Immature natural killer cell (primary cell): ENCODE data around the gene KAT8. TPM values are rescaled to one million over a fixed set of nuclear protein-coding genes. Genes with fewer than 3 reads are reported as not detected.

Experiments used
- DNase-seq, 3 donors: peaks; one replicate each; pipeline ENCODE4 v3.0.0; 2022; ENCODE audit warnings: mixed read lengths in 1 of 3
- H3K27ac Mint-ChIP-seq, 6 donors: one replicate each; pipeline ENCODE4 v1.8.0; 2020; ENCODE audit warnings: mixed read lengths in 6 of 6, mild to moderate bottlenecking in 5 of 6, inconsistent platforms in 4 of 6, moderate library complexity in 3 of 6
- H3K27me3 Mint-ChIP-seq, 3 donors: one replicate each; pipeline ENCODE4 v1.8.0; 2020 to 2021; ENCODE audit warnings: low read depth in 3 of 3, mild to moderate bottlenecking in 3 of 3, mixed read lengths in 3 of 3, moderate library complexity in 3 of 3, inconsistent platforms in 1 of 3
- H3K36me3 Mint-ChIP-seq, 3 donors: one replicate each; pipeline ENCODE4 v1.8.0; 2020; ENCODE audit warnings: mixed read lengths in 3 of 3, inconsistent platforms in 2 of 3, mild to moderate bottlenecking in 2 of 3
- H3K4me1 Mint-ChIP-seq, 2 donors: one replicate each; pipeline ENCODE4 v1.8.0; 2020; ENCODE audit warnings: inconsistent platforms in 2 of 2, mild to moderate bottlenecking in 2 of 2, mixed read lengths in 2 of 2, moderate library complexity in 1 of 2
- H3K4me3 Mint-ChIP-seq, 5 donors: one replicate each; pipeline ENCODE4 v1.8.0; 2020; ENCODE audit warnings: mild to moderate bottlenecking in 5 of 5, mixed read lengths in 5 of 5, inconsistent platforms in 3 of 5, moderate library complexity in 3 of 5
- H3K9me3 Mint-ChIP-seq, 6 donors: one replicate each; pipeline ENCODE4 v1.8.0; 2020; ENCODE audit warnings: mild to moderate bottlenecking in 6 of 6, mixed read lengths in 6 of 6, inconsistent platforms in 4 of 6, moderate library complexity in 3 of 6
- polyA plus RNA-seq, 3 donors: library from polyadenylated mRNA; unstranded; fragments of 300-500 nt; fragmentation: Illumina TruSeq; gene quantifications; one replicate each; pipeline ENCODE4 v1.2.3, GENCODE V29; 2021

KAT8 gene
- polyA plus RNA-seq: 10 to 100 TPM; 29.4 to 53.9 (median 32.6) TPM

GRCh38 chr16:31117384-31118222 lies at the start of gene KAT8:
KAT8 (plus strand) TSS chr16:31117664; CDS start chr16:31117682, 18 bp downstream.
- Mint-ChIP-seq H3K36me3 (peaks cover 0 to 19% (median 12%) of the 10 kb centered on the region in 3 donors), H3K4me3 (peak within 1 kb of the TSS; percentile 78 to 95 (median 89)), H3K27me3 (peaks cover 2 to 7% (median 4%) of the 10 kb centered on the region in 3 donors), H3K27ac (peak within 1 kb of the TSS; percentile 85 to 94 (median 90)), H3K4me1 (peaks cover 12 to 18% of the 10 kb centered on the region in 2 donors), H3K9me3 (no peaks in the 10 kb centered on the region)
- DNase-seq: peak; percentile 95 to 97 (median 97)

GRCh38 chr16:31071861-31072260 lies 45.6 kb upstream of the KAT8 start:
- peak overlapping the region; percentile 85 to 95 (median 90) for H3K27ac Mint-ChIP-seq
- peaks cover 2 to 18% (median 17%) of the 10 kb centered on the region in 3 donors for H3K27me3 Mint-ChIP-seq
- H3K36me3 Mint-ChIP-seq: peaks cover 0 to 3% (median 0%) of the 10 kb centered on the region in 3 donors
- no peak for DNase-seq
- H3K9me3 Mint-ChIP-seq: no peaks in the 10 kb centered on the region
- H3K4me3 Mint-ChIP-seq: peak overlapping the region; percentile 94 to 96 (median 95)
- H3K4me1 Mint-ChIP-seq: peaks cover 45 to 60% of the 10 kb centered on the region in 2 donors

- no peak for DNase-seq
- H3K4me1 Mint-ChIP-seq: peaks cover 43 to 53% of the 10 kb centered on the region in 2 donors
- peaks cover 0 to 3% (median 0%) of the 10 kb centered on the region in 3 donors for H3K36me3 Mint-ChIP-seq
- H3K9me3 Mint-ChIP-seq: no peaks in the 10 kb centered on the region
- peak overlapping the region; percentile 94 to 96 (median 95) for H3K4me3 Mint-ChIP-seq
- peaks cover 2 to 18% (median 17%) of the 10 kb centered on the region in 3 donors for H3K27me3 Mint-ChIP-seq
- H3K27ac Mint-ChIP-seq: peak overlapping the region; percentile 85 to 95 (median 90)
Observed at GRCh38 chr16:31072540-31073141, 44.8 kb upstream of the KAT8 start.

- peaks cover 48 to 49% of the 10 kb centered on the region in 2 donors for H3K4me1 Mint-ChIP-seq
- peaks cover 0 to 8% (median 4%) of the 10 kb centered on the region in 3 donors for H3K36me3 Mint-ChIP-seq
- H3K27ac Mint-ChIP-seq: peak overlapping the region; percentile 95 to 99 (median 97)
- peak; percentile 85 to 86 (median 85) for DNase-seq
- peaks cover 2 to 18% (median 17%) of the 10 kb centered on the region in 3 donors for H3K27me3 Mint-ChIP-seq
- no peaks in the 10 kb centered on the region for H3K9me3 Mint-ChIP-seq
- H3K4me3 Mint-ChIP-seq: peak overlapping the region; percentile 94 to 96 (median 95)
Observed at GRCh38 chr16:31073142-31073969, 44.1 kb upstream of the KAT8 start.

- Mint-ChIP-seq H3K4me1 (peaks cover 45 to 50% of the 10 kb centered on the region in 2 donors), H3K9me3 (no peaks in the 10 kb centered on the region), H3K27me3 (peaks cover 4 to 20% (median 15%) of the 10 kb centered on the region in 3 donors), H3K27ac (peak within 1 kb of the TSS; percentile 95 to 99 (median 97)), H3K36me3 (peaks cover 0 to 8% (median 4%) of the 10 kb centered on the region in 3 donors), H3K4me3 (peak within 1 kb of the TSS; percentile 94 to 96 (median 95))
- DNase-seq: peak; percentile 96 to 97 (median 97)
Observed at GRCh38 chr16:31073970-31074813, 43.3 kb upstream of the KAT8 start, which contains the start of the genes ZNF646 and ZNF668. ZNF646 (plus strand) TSS chr16:31074422; CDS start chr16:31076325, 1,903 bp downstream. ZNF668 (minus strand) TSS chr16:31074240; CDS start chr16:31064459, 9,781 bp downstream.

- Mint-ChIP-seq H3K36me3 (peaks cover 0 to 8% (median 4%) of the 10 kb centered on the region in 3 donors), H3K27ac (peak overlapping the region; percentile 95 to 99 (median 97)), H3K4me1 (peaks cover 47 to 52% of the 10 kb centered on the region in 2 donors), H3K27me3 (peaks cover 4 to 20% (median 15%) of the 10 kb centered on the region in 3 donors), H3K4me3 (peak overlapping the region; percentile 86 to 96 (median 92)), H3K9me3 (no peaks in the 10 kb centered on the region)
- DNase-seq: no peak
Observed at GRCh38 chr16:31074814-31075183, 42.7 kb upstream of the KAT8 start.

GRCh38 chr16:31076319-31076718 lies 41.1 kb upstream of the KAT8 start:
- Mint-ChIP-seq H3K4me1 (peaks cover 50 to 58% of the 10 kb centered on the region in 2 donors), H3K27me3 (peaks cover 3 to 20% (median 15%) of the 10 kb centered on the region in 3 donors), H3K36me3 (peaks cover 0 to 8% (median 4%) of the 10 kb centered on the region in 3 donors), H3K27ac (peak overlapping the region in 5 of 6 donors; percentile 45 to 99 (median 96)), H3K9me3 (no peaks in the 10 kb centered on the region), H3K4me3 (peak overlapping the region in 2 of 5 donors; percentile 45 to 52)
- DNase-seq: no peak

- Mint-ChIP-seq H3K4me3 (no peak overlapping the region), H3K4me1 (peaks cover 45 to 52% of the 10 kb centered on the region in 2 donors), H3K9me3 (no peaks in the 10 kb centered on the region), H3K27ac (peak overlapping the region in 1 of 6 donors; percentile 48), H3K27me3 (peaks cover 3 to 20% (median 15%) of the 10 kb centered on the region in 3 donors), H3K36me3 (peaks cover 0 to 8% (median 4%) of the 10 kb centered on the region in 3 donors)
- DNase-seq: no peak
Observed at GRCh38 chr16:31077024-31077423, 40.4 kb upstream of the KAT8 start.

- Mint-ChIP-seq H3K4me1 (peaks cover 39 to 49% of the 10 kb centered on the region in 2 donors), H3K9me3 (no peaks in the 10 kb centered on the region), H3K27me3 (peaks cover 3 to 17% (median 11%) of the 10 kb centered on the region in 3 donors), H3K27ac (peak overlapping the region in 2 of 6 donors; percentile 10 to 50), H3K4me3 (peak overlapping the region in 2 of 5 donors; percentile 5 to 6), H3K36me3 (peaks cover 0 to 10% (median 4%) of the 10 kb centered on the region in 3 donors)
- no peak for DNase-seq
Observed at GRCh38 chr16:31077592-31078396, 39.7 kb upstream of the KAT8 start.

- no peaks in the 10 kb centered on the region for H3K9me3 Mint-ChIP-seq
- H3K4me1 Mint-ChIP-seq: peaks cover 36 to 47% of the 10 kb centered on the region in 2 donors
- no peak overlapping the region for H3K4me3 Mint-ChIP-seq
Observed at GRCh38 chr16:31078597-31079341, 38.7 kb upstream of the KAT8 start.

More at GRCh38 chr16:31078597-31079341, 38.7 kb upstream of the KAT8 start:
- Mint-ChIP-seq H3K36me3 (peaks cover 0 to 10% (median 4%) of the 10 kb centered on the region in 3 donors), H3K27me3 (peaks cover 3 to 11% (median 10%) of the 10 kb centered on the region in 3 donors), H3K27ac (peak overlapping the region in 1 of 6 donors; percentile 59)
- DNase-seq: no peak
